HCT116 (cell line): Measurements from ENCODE around the gene NARS2. TPM values are rescaled to one million over a fixed set of nuclear protein-coding genes. Genes with fewer than 3 reads are reported as not detected.

Experiments
- ATAC-seq: fragments of 200-7000 bp; cut with Tn5 transposase; 2 replicates; pipeline ENCODE4 v1.9.1; 2020; ENCODE audit warnings: mild to moderate bottlenecking, moderate library complexity
- BruUV-seq: library from RNA; stranded (reverse); fragments of 400-500 nt; replicated peaks from 2 replicates; lab custom pipeline; 2021; lab: Mats Ljungman, UMichigan
- CTCF ChIA-PET: fragments of 300-600 bp; sonication (Branson Sonifier 250); formaldehyde crosslinking; loops from one replicate; lab custom pipeline; 2021; ENCODE audit warnings: antibody characterized with exemption; lab: Charles Lee
- POLR2A ChIA-PET: fragments of 300-600, 350-600 bp; sonication (Branson Sonifier 250); formaldehyde crosslinking; loops from one replicate; lab custom pipeline; 2021; ENCODE audit warnings: antibody characterized with exemption; lab: Charles Lee
- RAD21 ChIA-PET, 2 experiments: fragments of 300-600 bp; sonication (Branson Sonifier 250); formaldehyde crosslinking; loops; one replicate each; lab custom pipeline; 2023; ENCODE audit warnings: low total read pairs in 2 of 2; ENCODE audit not compliant: uncharacterized antibody in 2 of 2, unreplicated experiment in 2 of 2, low non-redundant PET in 1 of 2; lab: Charles Lee
- DNase-seq: peaks from one replicate; pipeline ENCODE4 v3.0.0-alpha.2; 2010; ENCODE audit warnings: low read depth, low spot score
- H2AFZ ChIP-seq: fragments of 200-600 bp; shearing (Covaris generic), sonication (generic); 2 replicates; pipeline ENCODE4 v1.6.1; 2017; ENCODE audit warnings: low read depth, mixed run types, mixed read lengths, antibody characterized with exemption, low read length; ENCODE audit not compliant: poor library complexity, severe bottlenecking
- H3K27ac ChIP-seq: 2 replicates; pipeline ENCODE4 v1.5.1; 2012; ENCODE audit warnings: low read depth, low read length
- H3K27me3 ChIP-seq: fragments of 200-600 bp; sonication (generic); 2 replicates; pipeline ENCODE4 v1.6.1; 2016; ENCODE audit warnings: mixed run types, low read length, mixed read lengths; ENCODE audit not compliant: insufficient read depth
- H3K36me3 ChIP-seq, 2 experiments: fragments of 200-500 bp in 1 of 2; fragments of 200-600 bp in 1 of 2; sonication (Bioruptor generic) in 1 of 2; sonication (generic) in 1 of 2; 2 replicates each; pipeline versions ENCODE4 v1.5.1 to v1.6.1; 2014 to 2016; ENCODE audit warnings: low read length in 2 of 2, inconsistent platforms in 1 of 2, mixed read lengths in 1 of 2, mixed run types in 1 of 2; ENCODE audit not compliant: insufficient read depth in 2 of 2, control insufficient read depth in 1 of 2
- H3K4me1 ChIP-seq, 2 experiments: fragments of 200-600 bp in 1 of 2; sonication (generic) in 1 of 2; 2 replicates each; pipeline versions ENCODE4 v1.5.1 to v1.6.1; 2012 to 2017; ENCODE audit warnings: low read length in 2 of 2, inconsistent platforms in 1 of 2, mild to moderate bottlenecking in 1 of 2, mixed read lengths in 1 of 2, mixed run types in 1 of 2, moderate library complexity in 1 of 2; ENCODE audit not compliant: insufficient read depth in 2 of 2, control insufficient read depth in 1 of 2
- H3K4me2 ChIP-seq: fragments of 200-600 bp; sonication (generic); 2 replicates; pipeline ENCODE4 v1.6.1; 2017; ENCODE audit warnings: mixed run types, low read length, mixed read lengths
- H3K4me3 ChIP-seq, 2 experiments: fragments of 200-600 bp in 1 of 2; sonication (generic) in 1 of 2; replicated peaks in 1 of 2; 2 replicates each; pipeline ENCODE4 v1.5.1; 2011 to 2016; ENCODE audit warnings: low read length in 2 of 2, control low read depth in 1 of 2, low read depth in 1 of 2, mild to moderate bottlenecking in 1 of 2, mixed read lengths in 1 of 2, mixed run types in 1 of 2
- H3K79me2 ChIP-seq: fragments of 200-600 bp; sonication (generic); 2 replicates; pipeline ENCODE4 v1.6.1; 2017; ENCODE audit warnings: mild to moderate bottlenecking, mixed run types, low read length, moderate library complexity, mixed read lengths; ENCODE audit not compliant: insufficient read depth
- H3K9ac ChIP-seq: fragments of 200-600 bp; sonication (generic); 2 replicates; pipeline ENCODE4 v1.6.1; 2016; ENCODE audit warnings: low read length, mixed read lengths
- H3K9me2 ChIP-seq: fragments of 200-600 bp; sonication (generic), shearing (Covaris generic); 2 replicates; pipeline ENCODE4 v1.6.1; 2017; ENCODE audit warnings: mixed run types, mild to moderate bottlenecking, moderate library complexity; ENCODE audit not compliant: insufficient read depth
- H3K9me3 ChIP-seq, 2 experiments: fragments of 200-500 bp in 1 of 2; fragments of 200-600 bp in 1 of 2; sonication (Bioruptor generic) in 1 of 2; sonication (generic) in 1 of 2; 2 replicates each; pipeline ENCODE4 v1.6.1; 2014 to 2017; ENCODE audit warnings: low read length in 2 of 2, mixed read lengths in 2 of 2, inconsistent platforms in 1 of 2, low read depth in 1 of 2, mild to moderate bottlenecking in 1 of 2, mixed run types in 1 of 2, moderate library complexity in 1 of 2; ENCODE audit not compliant: control insufficient read depth in 1 of 2, insufficient read depth in 1 of 2
- H4K20me1 ChIP-seq: fragments of 200-600 bp; sonication (generic), shearing (Covaris generic); 2 replicates; pipeline ENCODE4 v1.6.1; 2017; ENCODE audit warnings: mixed run types, mild to moderate bottlenecking, moderate library complexity; ENCODE audit not compliant: insufficient read depth
- CEBPB ChIP-seq: IDR thresholded peaks from 2 replicates; pipeline ENCODE4 v1.6.1; 2012; ENCODE audit warnings: low read depth
- EGR1 ChIP-seq: IDR thresholded peaks from 2 replicates; pipeline ENCODE4 v1.6.1; 2012; ENCODE audit warnings: low read depth
- ELF1 ChIP-seq: IDR thresholded peaks from 2 replicates; pipeline ENCODE4 v1.6.1; 2012; ENCODE audit warnings: low read depth, borderline replicate concordance
- EZH2 ChIP-seq: fragments of 200-600 bp; sonication (generic); IDR thresholded peaks from 2 replicates; pipeline ENCODE4 v1.6.1; 2017; ENCODE audit warnings: antibody characterized with exemption, mixed run types
- JUND ChIP-seq: IDR thresholded peaks from 2 replicates; pipeline ENCODE4 v1.6.1; 2012
- POLR2A ChIP-seq: IDR thresholded peaks from 2 replicates; pipeline ENCODE4 v1.7.0; 2011; ENCODE audit warnings: borderline replicate concordance; ENCODE audit not compliant: insufficient read depth, insufficient read length; ENCODE audit errors: extremely low read depth
- POLR2AphosphoS5 ChIP-seq: IDR thresholded peaks from 2 replicates; pipeline ENCODE4 v1.6.1; 2011; ENCODE audit warnings: mild to moderate bottlenecking, low read depth, low read length, moderate library complexity
- RAD21 ChIP-seq: IDR thresholded peaks from 2 replicates; pipeline ENCODE4 v1.6.1; 2012; ENCODE audit warnings: low read depth, mild to moderate bottlenecking
- SP1 ChIP-seq: IDR thresholded peaks from 2 replicates; pipeline ENCODE4 v1.6.1; 2012; ENCODE audit warnings: low read depth
- SRF ChIP-seq: IDR thresholded peaks from 2 replicates; pipeline ENCODE4 v1.6.1; 2012; ENCODE audit warnings: low read depth
- TCF7L2 ChIP-seq: IDR thresholded peaks from 2 replicates; pipeline ENCODE4 v1.7.0; 2011; ENCODE audit warnings: borderline replicate concordance, inconsistent platforms; ENCODE audit not compliant: insufficient read depth, insufficient read length; ENCODE audit errors: extremely low read depth
- YY1 ChIP-seq: IDR thresholded peaks from 2 replicates; pipeline ENCODE4 v1.6.1; 2011; ENCODE audit warnings: low read length, low read depth, moderate library complexity, mild to moderate bottlenecking; ENCODE audit not compliant: insufficient replicate concordance; ENCODE audit errors: extremely low read depth
- ZFX ChIP-seq: fragments of 450-650 bp; IDR thresholded peaks from 2 replicates; pipeline ENCODE4 v1.6.1; 2017
- ZNF274 ChIP-seq: fragments of 200-500 bp; sonication (Bioruptor generic); IDR thresholded peaks from 2 replicates; pipeline ENCODE4 v1.6.1; 2014; ENCODE audit warnings: mild to moderate bottlenecking, low read depth, low read length, inconsistent platforms
- intact Hi-C: fragments of 100-400 bp; cut with micrococcal nuclease; formaldehyde crosslinking; loops from 2 replicates; pipeline ENCODE4 v1.10.0; 2022
- total RNA-seq: library from RNA; stranded (reverse); gene quantifications from one replicate; pipeline ENCODE4 v1.2.1, GENCODE V29; 2021; ENCODE audit not compliant: unreplicated experiment
- TF ChIP-seq, protein P1 (sequence below): IDR thresholded peaks from 2 replicates; pipeline ENCODE4 v1.6.1; 2011; ENCODE audit warnings: mild to moderate bottlenecking, low read length, moderate library complexity; ENCODE audit not compliant: insufficient replicate concordance; ENCODE audit errors: extremely low read depth
- TF ChIP-seq, protein P2 (sequence below), 3 experiments: fragments of 200-600 bp in 1 of 3; sonication (generic) in 1 of 3; IDR thresholded peaks in 2 of 3; conservative IDR thresholded peaks in 1 of 3; 2 replicates each; pipeline ENCODE4 v1.5.1; 2012 to 2017; ENCODE audit warnings: low read depth in 2 of 3, low read length in 2 of 3, antibody characterized with exemption in 1 of 3, borderline replicate concordance in 1 of 3, control low read depth in 1 of 3, mild to moderate bottlenecking in 1 of 3, mixed read lengths in 1 of 3, mixed run types in 1 of 3, moderate library complexity in 1 of 3; ENCODE audit not compliant: insufficient read depth in 1 of 3
- TF ChIP-seq, protein P3 (sequence below): IDR thresholded peaks from 2 replicates; pipeline ENCODE4 v1.6.1; 2012; ENCODE audit warnings: low read depth
- TF ChIP-seq, protein P4 (sequence below): IDR thresholded peaks from 2 replicates; pipeline ENCODE4 v1.6.1; 2012

Gene NARS2
- total RNA-seq, 1 experiment from 2014 or later: 26.0 TPM

DNA sequence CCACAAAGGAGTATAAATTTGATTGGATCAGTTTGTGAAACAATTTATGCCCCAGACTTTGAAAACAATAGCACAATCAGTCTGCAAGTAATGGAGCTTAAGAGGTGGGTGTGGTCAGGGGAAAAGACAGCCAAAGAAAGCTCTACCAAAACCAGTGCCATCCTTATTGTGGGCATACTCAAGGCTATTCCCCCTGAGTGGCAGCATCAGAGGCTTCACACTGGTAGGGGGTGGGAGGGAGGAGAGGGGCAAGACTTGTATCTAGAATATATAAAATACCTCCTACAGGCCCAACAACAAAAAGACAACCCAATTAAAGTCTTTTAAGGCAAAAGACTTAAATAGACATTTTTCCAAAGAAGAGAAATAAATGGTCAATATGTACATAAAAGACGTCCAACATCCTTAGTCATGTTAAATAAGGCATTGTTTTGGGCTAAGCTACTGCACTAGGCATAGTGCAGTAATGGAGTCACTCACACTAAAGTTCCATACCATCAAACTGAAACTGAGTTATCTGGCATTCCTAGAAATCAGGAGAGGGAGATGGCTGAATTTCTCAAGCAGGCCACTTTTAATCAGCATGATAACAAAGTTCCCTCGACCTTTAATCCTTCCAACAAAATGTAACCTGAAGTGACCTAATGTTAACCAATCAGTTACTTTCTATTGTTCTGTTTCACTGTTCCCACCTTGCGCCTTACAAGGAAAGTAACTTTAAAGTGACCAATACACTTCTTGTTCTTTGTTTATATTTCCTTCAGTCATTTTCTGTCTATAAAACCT lies 24.8 kb downstream of the NARS2 start:
- Histone ChIP-seq H3K27me3 (no peaks in the 10 kb centered on the region), H3K4me3 (no peak overlapping the region), H3K36me3 (no peaks in the 10 kb centered on the region), H3K9me2 (no peaks in the 10 kb centered on the region), H4K20me1 (no peaks in the 10 kb centered on the region), H3K27ac (no peak overlapping the region), H3K9me3 (no peaks in the 10 kb centered on the region), H2AFZ (no peak overlapping the region), H3K9ac (no peak overlapping the region), H3K4me1 (no peaks in the 10 kb centered on the region), H3K4me2 (no peak overlapping the region), H3K79me2 (peaks cover 9% of the 10 kb centered on the region; the same call in 1 of the 2 replicates)
- no peak for DNase-seq
- RAD21 ChIA-PET: no interaction called here
- intact Hi-C loops: no loop called here
- POLR2A ChIA-PET: no interaction called here
- no TSS peak for BruUV-seq
- no peak for TF ChIP-seq JUND
- TF ChIP-seq TCF7L2: no peak
- TF ChIP-seq, protein P1, sequence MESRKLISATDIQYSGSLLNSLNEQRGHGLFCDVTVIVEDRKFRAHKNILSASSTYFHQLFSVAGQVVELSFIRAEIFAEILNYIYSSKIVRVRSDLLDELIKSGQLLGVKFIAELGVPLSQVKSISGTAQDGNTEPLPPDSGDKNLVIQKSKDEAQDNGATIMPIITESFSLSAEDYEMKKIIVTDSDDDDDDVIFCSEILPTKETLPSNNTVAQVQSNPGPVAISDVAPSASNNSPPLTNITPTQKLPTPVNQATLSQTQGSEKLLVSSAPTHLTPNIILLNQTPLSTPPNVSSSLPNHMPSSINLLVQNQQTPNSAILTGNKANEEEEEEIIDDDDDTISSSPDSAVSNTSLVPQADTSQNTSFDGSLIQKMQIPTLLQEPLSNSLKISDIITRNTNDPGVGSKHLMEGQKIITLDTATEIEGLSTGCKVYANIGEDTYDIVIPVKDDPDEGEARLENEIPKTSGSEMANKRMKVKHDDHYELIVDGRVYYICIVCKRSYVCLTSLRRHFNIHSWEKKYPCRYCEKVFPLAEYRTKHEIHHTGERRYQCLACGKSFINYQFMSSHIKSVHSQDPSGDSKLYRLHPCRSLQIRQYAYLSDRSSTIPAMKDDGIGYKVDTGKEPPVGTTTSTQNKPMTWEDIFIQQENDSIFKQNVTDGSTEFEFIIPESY: no peak
- TF ChIP-seq SRF: no peak
- no peak for TF ChIP-seq SP1
- no peak for TF ChIP-seq RAD21
- no peak for TF ChIP-seq CEBPB
- no peak for TF ChIP-seq YY1
- no peak for TF ChIP-seq EGR1
- TF ChIP-seq, protein P2, sequence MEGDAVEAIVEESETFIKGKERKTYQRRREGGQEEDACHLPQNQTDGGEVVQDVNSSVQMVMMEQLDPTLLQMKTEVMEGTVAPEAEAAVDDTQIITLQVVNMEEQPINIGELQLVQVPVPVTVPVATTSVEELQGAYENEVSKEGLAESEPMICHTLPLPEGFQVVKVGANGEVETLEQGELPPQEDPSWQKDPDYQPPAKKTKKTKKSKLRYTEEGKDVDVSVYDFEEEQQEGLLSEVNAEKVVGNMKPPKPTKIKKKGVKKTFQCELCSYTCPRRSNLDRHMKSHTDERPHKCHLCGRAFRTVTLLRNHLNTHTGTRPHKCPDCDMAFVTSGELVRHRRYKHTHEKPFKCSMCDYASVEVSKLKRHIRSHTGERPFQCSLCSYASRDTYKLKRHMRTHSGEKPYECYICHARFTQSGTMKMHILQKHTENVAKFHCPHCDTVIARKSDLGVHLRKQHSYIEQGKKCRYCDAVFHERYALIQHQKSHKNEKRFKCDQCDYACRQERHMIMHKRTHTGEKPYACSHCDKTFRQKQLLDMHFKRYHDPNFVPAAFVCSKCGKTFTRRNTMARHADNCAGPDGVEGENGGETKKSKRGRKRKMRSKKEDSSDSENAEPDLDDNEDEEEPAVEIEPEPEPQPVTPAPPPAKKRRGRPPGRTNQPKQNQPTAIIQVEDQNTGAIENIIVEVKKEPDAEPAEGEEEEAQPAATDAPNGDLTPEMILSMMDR (IDR thresholded peaks at IDR 0.05 in 2 of 3, conservative IDR thresholded peaks at IDR 0.05 in 1 of 3; ENCODE audit: borderline replicate concordance in 1 of 3, insufficient read depth in 1 of 3, low read depth in 2 of 3, low read length in 2 of 3): no peak
- no peak for TF ChIP-seq ZNF274
- no peak for TF ChIP-seq EZH2
- TF ChIP-seq ZFX: no peak
- TF ChIP-seq, protein P3, sequence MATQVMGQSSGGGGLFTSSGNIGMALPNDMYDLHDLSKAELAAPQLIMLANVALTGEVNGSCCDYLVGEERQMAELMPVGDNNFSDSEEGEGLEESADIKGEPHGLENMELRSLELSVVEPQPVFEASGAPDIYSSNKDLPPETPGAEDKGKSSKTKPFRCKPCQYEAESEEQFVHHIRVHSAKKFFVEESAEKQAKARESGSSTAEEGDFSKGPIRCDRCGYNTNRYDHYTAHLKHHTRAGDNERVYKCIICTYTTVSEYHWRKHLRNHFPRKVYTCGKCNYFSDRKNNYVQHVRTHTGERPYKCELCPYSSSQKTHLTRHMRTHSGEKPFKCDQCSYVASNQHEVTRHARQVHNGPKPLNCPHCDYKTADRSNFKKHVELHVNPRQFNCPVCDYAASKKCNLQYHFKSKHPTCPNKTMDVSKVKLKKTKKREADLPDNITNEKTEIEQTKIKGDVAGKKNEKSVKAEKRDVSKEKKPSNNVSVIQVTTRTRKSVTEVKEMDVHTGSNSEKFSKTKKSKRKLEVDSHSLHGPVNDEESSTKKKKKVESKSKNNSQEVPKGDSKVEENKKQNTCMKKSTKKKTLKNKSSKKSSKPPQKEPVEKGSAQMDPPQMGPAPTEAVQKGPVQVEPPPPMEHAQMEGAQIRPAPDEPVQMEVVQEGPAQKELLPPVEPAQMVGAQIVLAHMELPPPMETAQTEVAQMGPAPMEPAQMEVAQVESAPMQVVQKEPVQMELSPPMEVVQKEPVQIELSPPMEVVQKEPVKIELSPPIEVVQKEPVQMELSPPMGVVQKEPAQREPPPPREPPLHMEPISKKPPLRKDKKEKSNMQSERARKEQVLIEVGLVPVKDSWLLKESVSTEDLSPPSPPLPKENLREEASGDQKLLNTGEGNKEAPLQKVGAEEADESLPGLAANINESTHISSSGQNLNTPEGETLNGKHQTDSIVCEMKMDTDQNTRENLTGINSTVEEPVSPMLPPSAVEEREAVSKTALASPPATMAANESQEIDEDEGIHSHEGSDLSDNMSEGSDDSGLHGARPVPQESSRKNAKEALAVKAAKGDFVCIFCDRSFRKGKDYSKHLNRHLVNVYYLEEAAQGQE: no peak
- no peak for TF ChIP-seq ELF1
- TF ChIP-seq POLR2AphosphoS5: no peak
- TF ChIP-seq POLR2A: no peak
- TF ChIP-seq, protein P4, sequence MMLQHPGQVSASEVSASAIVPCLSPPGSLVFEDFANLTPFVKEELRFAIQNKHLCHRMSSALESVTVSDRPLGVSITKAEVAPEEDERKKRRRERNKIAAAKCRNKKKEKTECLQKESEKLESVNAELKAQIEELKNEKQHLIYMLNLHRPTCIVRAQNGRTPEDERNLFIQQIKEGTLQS: no peak
- CTCF ChIA-PET: interaction anchor here (1.3 kb wide), 1 partner anchor 15 kb away, joined by 3 read pairs; no protein-coding TSS in a partner anchor
- ATAC-seq: no peak
